Transverse colon (tissue), 4 donors: ENCODE data around the gene TMEM95.

Experiments used
- POLR2AphosphoS5 ChIP-seq, 3 donors: sonication (generic); formaldehyde crosslinking; IDR thresholded peaks; one replicate each; pipeline ENCODE4 v1.6.1; 2016; ENCODE audit warnings: antibody characterized with exemption in 3 of 3
- TF ChIP-seq, protein P1 (sequence below), 5 experiments: fragments of 200-600 bp in 3 of 5; fragments of 450-650 bp in 2 of 5; sonication (generic) in 3 of 5; IDR thresholded peaks; 1 replicate in 2 of 5; 2 replicates in 3 of 5; pipeline ENCODE4 v1.5.1; 2016 to 2017; ENCODE audit warnings: antibody characterized with exemption in 5 of 5, inconsistent platforms in 3 of 5, mild to moderate bottlenecking in 2 of 5, moderate library complexity in 1 of 5

DNA sequence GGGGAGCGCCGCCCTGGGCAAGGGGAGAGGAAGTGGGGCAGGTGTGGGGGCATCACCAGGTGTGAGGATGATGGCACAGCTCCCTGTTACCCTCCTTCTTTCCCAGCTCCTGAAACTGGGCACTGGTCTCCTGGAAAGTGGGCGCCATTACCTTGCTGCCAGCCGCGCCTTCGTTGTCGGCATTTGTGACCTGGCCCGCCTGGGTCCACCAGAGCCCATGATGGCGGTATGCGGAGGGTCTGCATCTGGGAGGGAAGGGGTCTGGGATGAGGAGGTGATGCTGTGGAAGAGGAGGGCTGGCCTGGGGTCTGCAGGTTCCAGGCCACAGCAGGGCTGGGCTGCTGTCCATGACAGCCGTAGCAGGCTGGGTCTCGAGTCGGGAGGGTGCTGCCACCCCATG, 13.1 kb upstream of the TMEM95 start:
- TF ChIP-seq, protein P1, sequence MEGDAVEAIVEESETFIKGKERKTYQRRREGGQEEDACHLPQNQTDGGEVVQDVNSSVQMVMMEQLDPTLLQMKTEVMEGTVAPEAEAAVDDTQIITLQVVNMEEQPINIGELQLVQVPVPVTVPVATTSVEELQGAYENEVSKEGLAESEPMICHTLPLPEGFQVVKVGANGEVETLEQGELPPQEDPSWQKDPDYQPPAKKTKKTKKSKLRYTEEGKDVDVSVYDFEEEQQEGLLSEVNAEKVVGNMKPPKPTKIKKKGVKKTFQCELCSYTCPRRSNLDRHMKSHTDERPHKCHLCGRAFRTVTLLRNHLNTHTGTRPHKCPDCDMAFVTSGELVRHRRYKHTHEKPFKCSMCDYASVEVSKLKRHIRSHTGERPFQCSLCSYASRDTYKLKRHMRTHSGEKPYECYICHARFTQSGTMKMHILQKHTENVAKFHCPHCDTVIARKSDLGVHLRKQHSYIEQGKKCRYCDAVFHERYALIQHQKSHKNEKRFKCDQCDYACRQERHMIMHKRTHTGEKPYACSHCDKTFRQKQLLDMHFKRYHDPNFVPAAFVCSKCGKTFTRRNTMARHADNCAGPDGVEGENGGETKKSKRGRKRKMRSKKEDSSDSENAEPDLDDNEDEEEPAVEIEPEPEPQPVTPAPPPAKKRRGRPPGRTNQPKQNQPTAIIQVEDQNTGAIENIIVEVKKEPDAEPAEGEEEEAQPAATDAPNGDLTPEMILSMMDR (IDR thresholded peaks at IDR 0.05): no peak
- TF ChIP-seq POLR2AphosphoS5 (IDR thresholded peaks at IDR 0.05): no peak
